ENCODE data around the gene LIMK2.
"Not testable (repeated sequence)": the region's sequence is repeated elsewhere in the genome, so short reads cannot be mapped to it uniquely, and the experiment has no call there.

DNA sequence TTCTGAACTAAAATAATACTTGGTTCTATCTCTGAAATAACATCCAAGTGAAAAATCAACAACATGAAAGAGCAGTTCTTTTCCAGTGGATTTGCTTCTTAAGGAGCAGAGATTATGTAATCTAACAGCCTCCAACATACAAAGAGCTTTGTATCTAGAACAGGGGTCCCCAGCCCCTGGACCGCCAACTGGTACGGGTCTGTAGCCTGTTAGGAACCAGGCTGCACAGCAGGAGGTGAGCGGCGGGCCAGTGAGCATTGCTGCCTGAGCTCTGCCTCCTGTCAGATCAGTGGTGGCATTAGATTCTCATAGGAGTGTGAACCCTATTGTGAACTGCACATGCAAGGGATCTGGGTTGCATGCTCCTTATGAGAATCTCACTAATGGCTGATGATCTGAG is 12.6 kb downstream of the LIMK2 start:
- TF ChIP-seq ZNF207 (IDR thresholded peaks at IDR 0.05; ENCODE audit: borderline replicate concordance); POLR2A (IDR thresholded peaks at IDR 0.05; ENCODE audit: low read depth, low read length); EZH2 (IDR thresholded peaks at IDR 0.05; ENCODE audit: borderline replicate concordance, control insufficient read depth, low read depth, low read length); MXI1 (IDR thresholded peaks at IDR 0.05; ENCODE audit: low read depth, low read length); HDAC6 (IDR thresholded peaks at IDR 0.05; ENCODE audit: unreplicated experiment); BHLHE40 (IDR thresholded peaks at IDR 0.05; ENCODE audit: borderline replicate concordance in 1 of 2, low read depth in 2 of 2, low read length in 1 of 2); CHD2 (IDR thresholded peaks at IDR 0.05; ENCODE audit: borderline replicate concordance, low read depth, low read length); TARDBP (IDR thresholded peaks at IDR 0.05; ENCODE audit: borderline replicate concordance); STAT3 (IDR thresholded peaks at IDR 0.05; ENCODE audit: low read depth, low read length): not testable (repeated sequence)
- TF ChIP-seq, protein P1, sequence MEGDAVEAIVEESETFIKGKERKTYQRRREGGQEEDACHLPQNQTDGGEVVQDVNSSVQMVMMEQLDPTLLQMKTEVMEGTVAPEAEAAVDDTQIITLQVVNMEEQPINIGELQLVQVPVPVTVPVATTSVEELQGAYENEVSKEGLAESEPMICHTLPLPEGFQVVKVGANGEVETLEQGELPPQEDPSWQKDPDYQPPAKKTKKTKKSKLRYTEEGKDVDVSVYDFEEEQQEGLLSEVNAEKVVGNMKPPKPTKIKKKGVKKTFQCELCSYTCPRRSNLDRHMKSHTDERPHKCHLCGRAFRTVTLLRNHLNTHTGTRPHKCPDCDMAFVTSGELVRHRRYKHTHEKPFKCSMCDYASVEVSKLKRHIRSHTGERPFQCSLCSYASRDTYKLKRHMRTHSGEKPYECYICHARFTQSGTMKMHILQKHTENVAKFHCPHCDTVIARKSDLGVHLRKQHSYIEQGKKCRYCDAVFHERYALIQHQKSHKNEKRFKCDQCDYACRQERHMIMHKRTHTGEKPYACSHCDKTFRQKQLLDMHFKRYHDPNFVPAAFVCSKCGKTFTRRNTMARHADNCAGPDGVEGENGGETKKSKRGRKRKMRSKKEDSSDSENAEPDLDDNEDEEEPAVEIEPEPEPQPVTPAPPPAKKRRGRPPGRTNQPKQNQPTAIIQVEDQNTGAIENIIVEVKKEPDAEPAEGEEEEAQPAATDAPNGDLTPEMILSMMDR (IDR thresholded peaks at IDR 0.05 in 2 of 3, conservative IDR thresholded peaks at IDR 0.05 in 1 of 3; ENCODE audit: control insufficient read depth in 2 of 3, extremely low read depth in 1 of 3, insufficient read depth in 1 of 3, low read depth in 3 of 3, low read length in 3 of 3): not testable (repeated sequence)

Data from GM12878 (cell line).